Activated T-helper 1 cell treated with anti-CD3 and anti-CD28 coated beads, Interleukin-12 subunit alpha, Interleukin-12 subunit beta, Interleukin-2, Interleukin-4 antibody, amounts not matched to agents 30 ng/mL and 10 ng/mL and 1 ng/mL, durations not matched to agents 14 hours and 24 hours and 36 hours (primary cell): Measurements from ENCODE around the gene HES7. TPM values are rescaled to one million over a fixed set of nuclear protein-coding genes. Genes with fewer than 3 reads are reported as not detected.

Source experiments
- DNase-seq: peaks from one replicate; pipeline ENCODE4 v3.0.0; 2021; ENCODE audit warnings: low spot score
- H3K27ac Mint-ChIP-seq: one replicate; pipeline ENCODE4 v1.8.0; 2021; ENCODE audit warnings: mild to moderate bottlenecking, mixed read lengths
- H3K27me3 Mint-ChIP-seq: one replicate; pipeline ENCODE4 v1.8.0; 2022; ENCODE audit warnings: mild to moderate bottlenecking, moderate library complexity, mixed read lengths; ENCODE audit not compliant: insufficient read depth
- H3K36me3 Mint-ChIP-seq: one replicate; pipeline ENCODE4 v1.8.0; 2021; ENCODE audit warnings: low read depth, mixed read lengths
- H3K4me1 Mint-ChIP-seq: one replicate; pipeline ENCODE4 v1.8.0; 2021; ENCODE audit warnings: low read depth, mixed read lengths
- H3K4me3 Mint-ChIP-seq: one replicate; pipeline ENCODE4 v1.8.0; 2021; ENCODE audit warnings: mild to moderate bottlenecking, moderate library complexity, mixed read lengths
- H3K9me3 Mint-ChIP-seq: one replicate; pipeline ENCODE4 v1.8.0; 2021; ENCODE audit warnings: mixed read lengths
- intact Hi-C: fragments of 100-400 bp; cut with micrococcal nuclease; formaldehyde crosslinking; loops from one replicate; pipeline ENCODE4 v1.15.1; 2024
- total RNA-seq: library from RNA; stranded (reverse); gene quantifications from 2 replicates; pipeline ENCODE4 v1.2.3, GENCODE V29; 2022

The HES7 gene
- total RNA-seq, 1 donor from 2014 or later = 1.8 TPM

- no peaks in the 10 kb centered on the region for H3K9me3 Mint-ChIP-seq
- H3K27me3 Mint-ChIP-seq = no peaks in the 10 kb centered on the region
- no peak overlapping the region for H3K27ac Mint-ChIP-seq
- H3K36me3 Mint-ChIP-seq = peaks cover 37% of the 10 kb centered on the region
- H3K4me1 Mint-ChIP-seq = no peaks in the 10 kb centered on the region
- no peak for DNase-seq
- H3K4me3 Mint-ChIP-seq = no peak overlapping the region
- intact Hi-C loops = no loop called here
These were observed 20.7 kb upstream of the HES7 start for GRCh38 chr17:8144401-8145231.

DNA sequence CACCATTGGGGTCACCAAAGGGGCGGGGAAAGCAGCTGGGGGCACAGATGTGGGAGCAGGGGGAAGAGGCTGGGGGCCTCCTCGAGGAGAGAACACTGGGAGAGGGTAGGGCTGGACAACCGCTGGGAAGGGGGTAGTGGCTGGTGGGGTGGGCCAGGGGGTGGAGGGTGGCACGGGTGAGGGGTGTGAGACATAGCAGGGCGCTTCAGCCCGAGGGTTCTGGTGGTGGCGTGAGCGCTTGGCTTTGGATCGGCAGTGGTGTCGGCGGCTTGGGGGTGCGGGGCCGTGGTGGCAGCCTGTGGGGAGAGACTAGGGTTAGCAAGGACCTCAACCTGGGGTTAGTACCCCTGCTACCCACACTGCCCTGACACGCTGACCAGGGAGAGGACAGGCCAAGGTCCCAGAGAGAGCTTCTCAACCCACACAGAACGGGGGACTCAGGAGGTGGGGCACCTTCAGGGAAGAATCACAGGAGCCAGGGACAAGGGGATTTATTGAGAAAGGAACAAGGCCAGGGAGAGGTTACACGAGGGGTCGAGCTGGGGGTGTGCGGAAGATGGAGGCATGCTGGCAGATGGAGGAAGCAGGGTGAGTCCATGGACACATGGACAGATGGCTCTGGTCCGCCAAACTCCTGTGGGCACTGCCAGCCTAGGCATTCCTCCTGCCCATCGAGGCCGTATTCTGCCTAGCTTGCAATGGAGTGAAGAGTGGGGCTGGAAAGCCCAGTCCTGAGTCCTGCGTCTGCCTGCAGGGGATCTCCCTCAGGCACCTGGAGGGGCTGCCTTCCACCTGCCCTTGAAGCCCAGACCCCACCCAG is 19.9 kb upstream of the HES7 start:
- no peaks in the 10 kb centered on the region for H3K9me3 Mint-ChIP-seq
- no peaks in the 10 kb centered on the region for H3K4me1 Mint-ChIP-seq
- peaks cover 39% of the 10 kb centered on the region for H3K36me3 Mint-ChIP-seq

GRCh38 chr17:8142887-8143580 is 19.1 kb upstream of the HES7 start:
- intact Hi-C loops = no loop called here
- no peaks in the 10 kb centered on the region for H3K4me1 Mint-ChIP-seq
- H3K36me3 Mint-ChIP-seq = peaks cover 39% of the 10 kb centered on the region
- no peak overlapping the region for H3K4me3 Mint-ChIP-seq
- H3K27me3 Mint-ChIP-seq = peaks cover 3% of the 10 kb centered on the region
- no peaks in the 10 kb centered on the region for H3K9me3 Mint-ChIP-seq
- H3K27ac Mint-ChIP-seq = no peak overlapping the region
- DNase-seq = no peak

More for the DNA sequence above, 19.9 kb upstream of the HES7 start:
- no peak overlapping the region for H3K27ac Mint-ChIP-seq
- peaks cover 3% of the 10 kb centered on the region for H3K27me3 Mint-ChIP-seq
- no peak overlapping the region for H3K4me3 Mint-ChIP-seq
- DNase-seq = no peak
- intact Hi-C loops = no loop called here

DNA sequence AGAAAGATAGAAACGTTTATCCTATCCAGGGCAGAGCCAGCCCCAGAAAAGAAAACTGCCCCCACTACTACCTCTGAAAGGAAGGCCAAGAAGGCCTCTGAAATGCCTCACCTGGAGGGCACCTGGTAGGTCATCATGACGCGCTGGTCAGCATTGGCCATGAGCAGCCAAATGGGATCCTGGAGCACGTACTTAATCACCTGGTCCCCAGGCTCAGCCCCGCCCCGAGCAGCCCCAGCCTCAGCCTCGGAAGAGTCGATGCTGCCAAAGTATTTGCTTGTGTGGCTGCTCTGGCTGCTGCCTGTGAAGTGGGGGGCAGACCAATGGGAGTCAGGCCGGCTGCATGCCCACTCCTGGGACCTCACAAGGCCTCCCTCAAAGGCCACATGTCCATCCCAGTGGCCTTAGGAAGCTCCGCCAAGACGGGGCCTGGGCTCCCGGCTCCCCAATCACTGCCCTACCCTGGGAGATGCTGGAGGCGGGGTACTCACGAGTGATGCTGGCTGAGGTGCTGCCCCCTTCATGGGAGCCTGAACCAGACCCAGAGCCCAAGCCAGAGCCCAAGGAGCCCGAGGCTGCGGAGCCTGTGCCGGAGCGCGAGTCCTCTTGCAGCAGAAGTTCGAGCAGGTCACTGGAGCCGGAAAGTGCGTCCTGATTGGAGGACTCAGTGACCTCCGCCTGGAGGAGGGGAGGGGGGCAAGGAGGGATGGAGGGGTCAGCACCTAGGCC is 18.4 kb upstream of the HES7 start:
- intact Hi-C loops = no loop called here

DNA sequence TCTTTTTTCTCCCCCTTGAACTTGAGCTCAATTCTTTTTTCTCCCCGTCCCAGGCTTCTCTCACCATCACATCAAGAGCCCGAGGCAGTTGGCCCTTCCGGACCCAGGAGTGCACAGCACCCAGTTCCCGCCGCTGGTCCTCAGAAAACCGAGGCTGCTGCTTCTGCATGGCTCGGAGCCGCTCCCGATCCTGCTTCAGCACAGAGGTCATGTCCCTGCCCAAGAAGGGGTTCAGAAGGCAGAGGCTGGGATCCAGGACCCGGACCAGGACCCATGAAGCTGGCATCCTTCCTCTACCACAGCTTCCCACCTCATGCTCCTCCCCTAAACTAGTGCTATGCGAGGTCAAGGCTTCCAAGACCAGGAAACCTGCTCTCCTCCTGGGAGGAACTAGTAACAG is 17.8 kb upstream of the HES7 start:
- Mint-ChIP-seq H3K27me3 (peaks cover 4% of the 10 kb centered on the region), H3K9me3 (no peaks in the 10 kb centered on the region), H3K36me3 (peaks cover 36% of the 10 kb centered on the region), H3K4me3 (no peak overlapping the region), H3K27ac (no peak overlapping the region), H3K4me1 (no peaks in the 10 kb centered on the region)
- intact Hi-C loops = no loop called here
- DNase-seq = no peak

More for the DNA sequence above, 18.4 kb upstream of the HES7 start:
- DNase-seq = no peak
- H3K27me3 Mint-ChIP-seq = peaks cover 3% of the 10 kb centered on the region
- no peak overlapping the region for H3K4me3 Mint-ChIP-seq
- peaks cover 39% of the 10 kb centered on the region for H3K36me3 Mint-ChIP-seq
- no peaks in the 10 kb centered on the region for H3K9me3 Mint-ChIP-seq
- no peaks in the 10 kb centered on the region for H3K4me1 Mint-ChIP-seq
- H3K27ac Mint-ChIP-seq = no peak overlapping the region

DNA sequence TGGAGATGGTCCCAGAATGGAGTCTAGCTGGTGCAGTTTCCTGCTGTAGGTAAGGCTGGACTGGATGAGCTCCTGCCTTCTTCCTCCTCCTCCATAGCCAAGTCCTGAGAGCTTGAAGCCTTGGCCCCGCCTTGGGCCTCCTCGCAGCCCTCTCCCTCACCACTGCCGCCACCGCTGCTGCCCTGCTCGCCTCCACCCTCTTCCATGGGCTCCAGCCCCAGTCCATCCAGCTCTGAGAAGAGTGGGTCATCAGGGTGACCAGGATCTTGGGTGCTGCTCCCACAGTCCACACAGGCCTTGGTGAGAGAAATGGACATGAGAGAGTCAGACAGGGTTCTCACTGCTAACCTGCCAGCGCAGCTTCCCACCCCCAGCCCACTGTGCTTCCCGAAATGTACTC is 17.1 kb upstream of the HES7 start:
- H3K27me3 Mint-ChIP-seq = peaks cover 6% of the 10 kb centered on the region
- H3K36me3 Mint-ChIP-seq = peaks cover 30% of the 10 kb centered on the region
- H3K27ac Mint-ChIP-seq = no peak overlapping the region
- DNase-seq = no peak
- intact Hi-C loops = no loop called here
- H3K9me3 Mint-ChIP-seq = no peaks in the 10 kb centered on the region
- no peaks in the 10 kb centered on the region for H3K4me1 Mint-ChIP-seq
- no peak overlapping the region for H3K4me3 Mint-ChIP-seq

- peaks cover 6% of the 10 kb centered on the region for H3K27me3 Mint-ChIP-seq
- no peak overlapping the region for H3K4me3 Mint-ChIP-seq
- peaks cover 25% of the 10 kb centered on the region for H3K36me3 Mint-ChIP-seq
- peak overlapping the region; percentile 32 for H3K27ac Mint-ChIP-seq
- H3K9me3 Mint-ChIP-seq = no peaks in the 10 kb centered on the region
- intact Hi-C loops = no loop called here
- no peak for DNase-seq
- no peaks in the 10 kb centered on the region for H3K4me1 Mint-ChIP-seq
These were observed 16.4 kb upstream of the HES7 start for GRCh38 chr17:8140065-8141029.

- intact Hi-C loops = loop anchor here (1.0 to 10.0 kb wide), 10 partner anchors 12 to 296 kb away; partner anchors contain the start of gene NDEL1
These were observed 14.9 kb upstream of the HES7 start for GRCh38 chr17:8138672-8139371.

GRCh38 chr17:8138374-8138671 is 14.4 kb upstream of the HES7 start:
- peaks cover 21% of the 10 kb centered on the region for H3K36me3 Mint-ChIP-seq
- peaks cover 11% of the 10 kb centered on the region for H3K27me3 Mint-ChIP-seq
- H3K27ac Mint-ChIP-seq = no peak overlapping the region
- no peak overlapping the region for H3K4me3 Mint-ChIP-seq
- DNase-seq = no peak
- intact Hi-C loops = loop anchor here (1.0 to 10.0 kb wide), 5 partner anchors 12 to 296 kb away; partner anchors contain the start of gene NDEL1
- no peaks in the 10 kb centered on the region for H3K4me1 Mint-ChIP-seq
- H3K9me3 Mint-ChIP-seq = no peaks in the 10 kb centered on the region

More at GRCh38 chr17:8138672-8139371, 14.9 kb upstream of the HES7 start:
- no peak overlapping the region for H3K4me3 Mint-ChIP-seq
- peak; percentile 95 for DNase-seq
- no peak overlapping the region for H3K27ac Mint-ChIP-seq
- peaks cover 21% of the 10 kb centered on the region for H3K36me3 Mint-ChIP-seq
- no peaks in the 10 kb centered on the region for H3K9me3 Mint-ChIP-seq
- H3K27me3 Mint-ChIP-seq = peaks cover 11% of the 10 kb centered on the region
- no peaks in the 10 kb centered on the region for H3K4me1 Mint-ChIP-seq

- Mint-ChIP-seq H3K4me3 (no peak overlapping the region), H3K9me3 (no peaks in the 10 kb centered on the region), H3K36me3 (peaks cover 19% of the 10 kb centered on the region), H3K27me3 (peaks cover 11% of the 10 kb centered on the region), H3K4me1 (no peaks in the 10 kb centered on the region), H3K27ac (no peak overlapping the region)
- intact Hi-C loops = loop anchor here (1.0 to 10.0 kb wide), 5 partner anchors 12 to 297 kb away; partner anchors contain the start of gene NDEL1
- DNase-seq = no peak
These were observed 13.9 kb upstream of the HES7 start for GRCh38 chr17:8137645-8138373.
